Dendritic cell treated with granulocyte-macrophage colony-stimulating factor and Interleukin-4, amounts not matched to agents 40 ng/mL and 50 ng/mL, for 4 days (primary cell): ENCODE measurements around the gene TLCD1.
"Not testable (repeated sequence)": the region's sequence is repeated elsewhere in the genome, so short reads cannot be mapped to it uniquely, and the experiment has no call there.

Experiments used
- H3K27ac Mint-ChIP-seq: one replicate; pipeline ENCODE4 v1.8.0; 2022; ENCODE audit warnings: mild to moderate bottlenecking, mixed read lengths
- H3K27me3 Mint-ChIP-seq: one replicate; pipeline ENCODE4 v1.8.0; 2022; ENCODE audit warnings: mild to moderate bottlenecking, mixed read lengths
- H3K36me3 Mint-ChIP-seq: one replicate; pipeline ENCODE4 v1.8.0; 2022; ENCODE audit warnings: low read depth, mixed read lengths
- H3K4me1 Mint-ChIP-seq: one replicate; pipeline ENCODE4 v1.8.0; 2022; ENCODE audit warnings: low read depth, mixed read lengths
- H3K4me3 Mint-ChIP-seq: one replicate; pipeline ENCODE4 v1.8.0; 2022; ENCODE audit warnings: mild to moderate bottlenecking, moderate library complexity, mixed read lengths
- H3K9me3 Mint-ChIP-seq: one replicate; pipeline ENCODE4 v1.8.0; 2022; ENCODE audit warnings: mixed read lengths
- intact Hi-C: fragments of 100-400 bp; cut with micrococcal nuclease; formaldehyde crosslinking; loops from one replicate; pipeline ENCODE4 v1.15.0; 2022

Gene TLCD1

GRCh38 chr17:28741358-28742349 is 15.6 kb upstream of the TLCD1 start:
- intact Hi-C loops = no loop called here
- Mint-ChIP-seq H3K36me3 (peaks cover 6% of the 10 kb centered on the region), H3K27me3 (peaks cover 22% of the 10 kb centered on the region), H3K9me3 (no peaks in the 10 kb centered on the region), H3K4me1 (peaks cover 50% of the 10 kb centered on the region), H3K4me3 (no peak overlapping the region), H3K27ac (peak overlapping the region; percentile 85)

DNA sequence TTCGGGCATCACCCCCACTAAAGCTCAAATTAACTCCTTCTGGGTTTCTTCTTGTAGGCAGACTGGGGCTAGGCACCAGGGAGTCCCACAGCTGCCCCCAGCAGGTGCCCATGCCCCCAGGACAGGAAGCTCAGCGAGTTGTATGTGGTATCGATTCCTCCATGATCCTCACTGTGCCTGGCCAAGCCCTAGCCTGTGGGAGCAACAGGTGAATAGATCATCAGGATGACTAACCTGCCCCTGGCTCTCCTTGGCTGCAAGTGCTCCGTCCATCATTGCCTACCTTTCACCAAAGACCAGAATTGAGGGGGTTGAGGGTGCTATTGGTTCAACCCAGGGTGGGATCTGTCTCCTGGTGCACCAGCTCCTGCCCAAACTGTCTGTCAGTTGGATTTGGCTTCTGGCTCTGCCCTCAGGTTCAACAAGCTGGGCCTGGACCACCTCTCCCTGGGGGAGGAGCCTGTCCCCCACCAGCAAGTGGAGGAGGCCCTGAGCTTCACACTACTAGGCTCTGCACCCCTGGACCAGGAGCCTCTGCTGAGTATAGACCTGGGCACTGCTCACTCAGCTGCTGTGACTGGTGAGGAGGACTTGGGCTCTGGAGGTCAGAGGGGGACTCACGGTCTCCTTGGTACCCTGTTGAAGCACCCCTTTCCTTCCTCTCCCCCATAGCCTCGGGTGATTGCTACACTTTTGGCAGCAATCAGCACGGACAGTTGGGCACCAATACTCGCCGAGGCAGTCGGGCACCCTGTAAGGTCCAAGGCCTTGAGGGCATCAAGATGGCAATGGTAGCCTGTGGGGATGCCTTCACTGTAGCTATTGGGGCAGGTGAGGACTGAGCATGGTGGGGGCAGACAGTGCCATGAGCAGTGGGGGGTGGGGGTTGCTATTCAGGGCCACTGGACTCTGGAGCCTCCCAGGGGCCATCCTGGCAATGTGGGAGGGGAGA is 14.6 kb upstream of the TLCD1 start:
- H3K4me1 Mint-ChIP-seq = peaks cover 40% of the 10 kb centered on the region
- intact Hi-C loops = no loop called here
- peak overlapping the region; percentile 85 for H3K27ac Mint-ChIP-seq
- no peaks in the 10 kb centered on the region for H3K9me3 Mint-ChIP-seq
- H3K27me3 Mint-ChIP-seq = peaks cover 22% of the 10 kb centered on the region
- peaks cover 6% of the 10 kb centered on the region for H3K36me3 Mint-ChIP-seq
- no peak overlapping the region for H3K4me3 Mint-ChIP-seq

DNA sequence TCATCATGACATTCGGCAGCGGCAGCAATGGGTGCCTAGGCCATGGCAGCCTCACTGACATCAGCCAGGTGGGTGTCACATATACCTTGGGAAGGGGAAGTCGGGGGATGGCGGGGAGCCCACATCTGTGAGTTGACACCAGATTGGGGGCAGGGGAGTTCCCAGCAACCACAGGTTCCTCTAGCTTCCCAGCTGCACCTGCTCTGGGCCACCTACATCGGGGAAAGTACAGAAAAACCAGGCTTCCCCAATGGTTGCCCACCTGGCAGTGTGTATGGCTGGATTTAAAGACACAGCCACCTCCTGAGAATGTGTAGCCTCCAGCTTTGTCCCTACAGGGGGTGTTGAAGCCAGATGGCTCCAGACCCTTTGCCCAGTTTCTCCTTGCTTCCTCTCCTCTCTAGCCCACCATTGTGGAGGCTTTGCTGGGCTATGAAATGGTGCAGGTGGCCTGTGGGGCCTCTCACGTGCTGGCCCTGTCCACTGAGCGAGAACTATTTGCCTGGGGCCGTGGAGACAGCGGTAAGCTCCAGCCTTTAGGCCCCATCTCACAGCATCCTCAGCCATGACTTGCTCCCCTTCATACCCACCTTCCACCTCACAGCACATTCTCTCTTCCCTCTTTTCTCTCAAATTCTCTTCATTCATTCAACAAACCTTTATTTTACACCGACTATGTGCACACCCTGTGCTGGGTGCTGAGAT is 12.8 kb upstream of the TLCD1 start:
- no peak overlapping the region for H3K27ac Mint-ChIP-seq
- intact Hi-C loops = no loop called here
- H3K27me3 Mint-ChIP-seq = peaks cover 17% of the 10 kb centered on the region
- peaks cover 28% of the 10 kb centered on the region for H3K4me1 Mint-ChIP-seq
- H3K36me3 Mint-ChIP-seq = no peaks in the 10 kb centered on the region
- H3K9me3 Mint-ChIP-seq = no peaks in the 10 kb centered on the region
- no peak overlapping the region for H3K4me3 Mint-ChIP-seq

- Mint-ChIP-seq H3K27me3 (peaks cover 17% of the 10 kb centered on the region), H3K4me1 (peaks cover 24% of the 10 kb centered on the region), H3K36me3 (no peaks in the 10 kb centered on the region), H3K4me3 (no peak overlapping the region), H3K9me3 (no peaks in the 10 kb centered on the region), H3K27ac (no peak overlapping the region)
- intact Hi-C loops = no loop called here
Observed at GRCh38 chr17:28737770-28738679, 12.0 kb upstream of the TLCD1 start.

GRCh38 chr17:28737316-28737715 is 11.3 kb upstream of the TLCD1 start:
- Mint-ChIP-seq H3K27ac (no peak overlapping the region), H3K4me1 (peaks cover 17% of the 10 kb centered on the region), H3K36me3 (no peaks in the 10 kb centered on the region), H3K9me3 (no peaks in the 10 kb centered on the region), H3K27me3 (peaks cover 17% of the 10 kb centered on the region), H3K4me3 (no peak overlapping the region)
- intact Hi-C loops = no loop called here

GRCh38 chr17:28735913-28736769 is 10.1 kb upstream of the TLCD1 start:
- H3K4me3 Mint-ChIP-seq, intact Hi-C loops, H3K4me1 Mint-ChIP-seq, H3K9me3 Mint-ChIP-seq, H3K36me3 Mint-ChIP-seq, H3K27ac Mint-ChIP-seq: not testable (repeated sequence)
- H3K27me3 Mint-ChIP-seq = peaks cover 17% of the 10 kb centered on the region

- Mint-ChIP-seq H3K4me1 (no peaks in the 10 kb centered on the region), H3K9me3 (no peaks in the 10 kb centered on the region), H3K4me3 (no peak overlapping the region), H3K27ac (no peak overlapping the region), H3K36me3 (no peaks in the 10 kb centered on the region), H3K27me3 (peaks cover 14% of the 10 kb centered on the region)
- intact Hi-C loops = no loop called here
Observed at GRCh38 chr17:28735242-28735722, 9.2 kb upstream of the TLCD1 start.

GRCh38 chr17:28734712-28735241 is 8.7 kb upstream of the TLCD1 start:
- Mint-ChIP-seq H3K4me3 (no peak overlapping the region), H3K4me1 (peaks cover 4% of the 10 kb centered on the region), H3K36me3 (no peaks in the 10 kb centered on the region), H3K27ac (no peak overlapping the region), H3K27me3 (peaks cover 14% of the 10 kb centered on the region), H3K9me3 (no peaks in the 10 kb centered on the region)
- intact Hi-C loops = no loop called here

- H3K27me3 Mint-ChIP-seq = peaks cover 5% of the 10 kb centered on the region
- H3K9me3 Mint-ChIP-seq = no peaks in the 10 kb centered on the region
- peaks cover 13% of the 10 kb centered on the region for H3K4me1 Mint-ChIP-seq
- no peaks in the 10 kb centered on the region for H3K36me3 Mint-ChIP-seq
- intact Hi-C loops = no loop called here
- H3K27ac Mint-ChIP-seq = no peak overlapping the region
- H3K4me3 Mint-ChIP-seq = no peak overlapping the region
Observed at GRCh38 chr17:28733346-28733745, 7.3 kb upstream of the TLCD1 start.

GRCh38 chr17:28729950-28730330 is 3.9 kb upstream of the TLCD1 start:
- Mint-ChIP-seq H3K4me3 (no peak overlapping the region), H3K9me3 (no peaks in the 10 kb centered on the region), H3K27ac (peak overlapping the region; percentile 81), H3K27me3 (peaks cover 2% of the 10 kb centered on the region), H3K36me3 (peaks cover 11% of the 10 kb centered on the region), H3K4me1 (peaks cover 39% of the 10 kb centered on the region)
- intact Hi-C loops = loop anchor here (5.0 kb wide), 1 partner anchor 32 kb away; no protein-coding TSS in a partner anchor

DNA sequence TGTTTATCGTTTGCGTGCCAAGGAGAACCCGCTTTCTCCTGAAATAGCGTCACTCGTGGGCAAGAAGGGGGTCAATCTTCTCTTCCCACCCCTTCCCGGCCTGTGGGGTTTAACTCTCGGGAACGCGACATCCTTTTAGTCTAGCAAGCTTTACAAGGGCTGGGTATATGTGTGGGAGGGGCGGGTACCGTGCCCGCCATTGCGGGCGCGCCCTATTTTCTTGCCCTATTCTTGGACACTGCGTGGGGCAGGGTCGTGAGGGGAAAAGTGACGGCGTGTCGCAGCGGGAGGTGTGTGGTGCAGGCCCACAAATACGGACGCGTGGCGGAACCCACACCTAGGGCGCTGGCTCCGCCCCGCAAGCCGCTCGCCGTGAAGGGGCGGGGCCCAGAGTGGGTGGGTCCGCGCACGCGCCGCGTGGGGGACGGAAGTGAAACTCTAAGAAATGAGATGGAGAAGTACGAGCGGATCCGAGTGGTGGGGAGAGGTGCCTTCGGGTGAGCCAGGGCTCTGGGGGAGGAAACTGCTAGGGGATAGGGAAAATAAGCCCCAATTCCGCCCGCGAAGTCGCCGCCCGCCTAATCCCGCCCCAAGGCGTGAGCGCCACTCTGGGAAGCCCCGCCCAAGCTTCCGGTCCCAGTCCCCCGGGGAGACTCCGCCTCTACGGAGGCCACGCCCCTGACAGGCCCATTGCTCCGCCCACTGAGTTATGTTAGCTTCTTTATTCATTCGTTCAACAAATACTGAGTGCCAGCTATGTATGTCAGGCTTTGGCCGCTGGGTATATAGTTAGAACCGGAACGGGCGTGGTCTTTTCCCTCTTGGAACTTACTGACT is 2.5 kb upstream of the TLCD1 start, which contains the start of gene NEK8:
Gene NEK8 (plus strand): TSS at position 425 of the 837 bp plus-strand sequence. CDS start 26 bp downstream, at position 451.
- peaks cover 24% of the 10 kb centered on the region for H3K36me3 Mint-ChIP-seq
- H3K27ac Mint-ChIP-seq = peak within 1 kb of the TSS; percentile 81
- H3K4me3 Mint-ChIP-seq = peak within 1 kb of the TSS; percentile 96
- intact Hi-C loops = loop anchor here (1.0 to 5.0 kb wide), 2 partner anchors 15 to 34 kb away; no protein-coding TSS in a partner anchor
- H3K9me3 Mint-ChIP-seq = no peaks in the 10 kb centered on the region
- peaks cover 2% of the 10 kb centered on the region for H3K27me3 Mint-ChIP-seq
- H3K4me1 Mint-ChIP-seq = peaks cover 53% of the 10 kb centered on the region
